MCF 10A (cell line): Measurements from ENCODE around the gene HEMK1. TPM values are rescaled to one million over a fixed set of nuclear protein-coding genes. Genes with fewer than 3 reads are reported as not detected.
A peak's percentile ranks its signal among the peaks of the same experiment; 100 is the strongest.

Experiments
- BruUV-seq: library from RNA; stranded (reverse); fragments of 400-500 nt; replicated peaks from 2 replicates; lab custom pipeline; 2021; lab: Mats Ljungman, UMichigan
- CTCF ChIA-PET: fragments of 300-600 bp; sonication (Branson Sonifier 250); formaldehyde crosslinking; extraction: SDS; loops from one replicate; lab custom pipeline; 2021; ENCODE audit warnings: antibody characterized with exemption, inconsistent platforms; lab: Yijun Ruan, JAX
- POLR2A ChIA-PET: fragments of 300-600, 350-650 bp; sonication (Branson Sonifier 250); formaldehyde crosslinking; extraction: SDS; loops from one replicate; lab custom pipeline; 2020; ENCODE audit warnings: antibody characterized with exemption, inconsistent platforms; lab: Yijun Ruan, JAX
- DNase-seq: peaks from one replicate; pipeline ENCODE4 v3.0.0-alpha.2; 2018; ENCODE audit not compliant: unreplicated experiment
- H3K27ac Mint-ChIP-seq: one replicate; pipeline ENCODE4 v1.8.0; 2022; ENCODE audit warnings: mild to moderate bottlenecking, low read depth, mixed read lengths; ENCODE audit not compliant: unreplicated experiment
- H3K27me3 Mint-ChIP-seq: one replicate; pipeline ENCODE4 v1.8.0; 2022; ENCODE audit warnings: mixed read lengths; ENCODE audit not compliant: insufficient read depth, unreplicated experiment
- H3K36me3 Mint-ChIP-seq: one replicate; pipeline ENCODE4 v1.8.0; 2022; ENCODE audit warnings: mild to moderate bottlenecking, moderate library complexity, mixed read lengths; ENCODE audit not compliant: insufficient read depth, unreplicated experiment
- H3K4me1 Mint-ChIP-seq: one replicate; pipeline ENCODE4 v1.8.0; 2022; ENCODE audit warnings: mixed read lengths; ENCODE audit not compliant: insufficient read depth, unreplicated experiment
- H3K4me3 Mint-ChIP-seq: one replicate; pipeline ENCODE4 v1.8.0; 2022; ENCODE audit warnings: mild to moderate bottlenecking, moderate library complexity, mixed read lengths; ENCODE audit not compliant: unreplicated experiment
- H3K9me3 Mint-ChIP-seq: one replicate; pipeline ENCODE4 v1.8.0; 2022; ENCODE audit warnings: mixed read lengths; ENCODE audit not compliant: unreplicated experiment
- CTCF ChIP-seq: fragments of 200-600 bp; IDR thresholded peaks from one replicate; pipeline ENCODE4 v1.8.0; 2022; ENCODE audit warnings: antibody characterized with exemption, mild to moderate bottlenecking; ENCODE audit not compliant: unreplicated experiment
- intact Hi-C: fragments of 100-400 bp; cut with micrococcal nuclease; formaldehyde crosslinking; loops from 2 replicates; pipeline ENCODE4 v1.14.1; 2022
- total RNA-seq: library from RNA; stranded (reverse); gene quantifications from 2 replicates; pipeline ENCODE4 v1.2.3, GENCODE V29; 2022

HEMK1 gene
- total RNA-seq, 1 experiment from 2014 or later: 19.9 TPM

- H3K27me3 Mint-ChIP-seq: no peaks in the 10 kb centered on the region
- H3K27ac Mint-ChIP-seq: peak overlapping the region; percentile 40
- peak; percentile 86 for DNase-seq
- BruUV-seq: no TSS peak
- H3K4me3 Mint-ChIP-seq: peak overlapping the region; percentile 89
- TF ChIP-seq CTCF: peak; percentile 99
- H3K36me3 Mint-ChIP-seq: peaks cover 11% of the 10 kb centered on the region
- ChIA-PET CTCF (interaction anchor here (0.5 to 13.5 kb wide), 81 partner anchors 13 to 1784 kb away, joined by 3 to 397 read pairs (median 4); partner anchors contain the start of genes C3orf18, HEMK1, MANF and RAD54L2), POLR2A (interaction anchor here (0.6 to 4.2 kb wide), 20 partner anchors 11 to 1327 kb away, joined by 3 to 59 read pairs (median 4); partner anchors contain the start of genes CYB561D2, DCAF1, HEMK1 and MANF)
- intact Hi-C loops: loop anchor here (1.0 to 10.0 kb wide), 9 partner anchors 36 to 1059 kb away; partner anchors contain the start of genes MANF and TEX264
- no peaks in the 10 kb centered on the region for H3K9me3 Mint-ChIP-seq
- peaks cover 48% of the 10 kb centered on the region for H3K4me1 Mint-ChIP-seq
Observed at GRCh38 chr3:50616003-50616769, 46.9 kb downstream of the HEMK1 start.

- intact Hi-C loops: loop anchor here (1.0 to 10.0 kb wide), 9 partner anchors 36 to 1058 kb away; partner anchors contain the start of genes MANF and TEX264
- POLR2A ChIA-PET: interaction anchor here (0.7 to 4.2 kb wide), 14 partner anchors 10 to 1063 kb away, joined by 3 to 59 read pairs (median 8); partner anchors contain the start of genes CYB561D2, DCAF1, HEMK1 and MANF
Observed at GRCh38 chr3:50616770-50617095, 47.4 kb downstream of the HEMK1 start.

GRCh38 chr3:50617096-50617791, 47.9 kb downstream of the HEMK1 start, which contains the start of gene MAPKAPK3:
MAPKAPK3 (plus strand) TSS chr3:50617151; CDS start chr3:50617566, 415 bp downstream.
- TF ChIP-seq CTCF: no peak
- ChIA-PET POLR2A (interaction anchor here (0.7 to 4.2 kb wide), 12 partner anchors 10 to 882 kb away, joined by 3 to 59 read pairs (median 9); partner anchors contain the start of genes CYB561D2, DCAF1, HEMK1 and MANF), CTCF (interaction anchor here (0.6 to 13.5 kb wide), 33 partner anchors 10 to 1240 kb away, joined by 3 to 397 read pairs (median 5); partner anchors contain the start of genes C3orf18, DOCK3, HEMK1 and MANF)
- H3K27me3 Mint-ChIP-seq: no peaks in the 10 kb centered on the region
- peaks cover 42% of the 10 kb centered on the region for H3K4me1 Mint-ChIP-seq
- H3K27ac Mint-ChIP-seq: peak within 1 kb of the TSS; percentile 80
- no peaks in the 10 kb centered on the region for H3K9me3 Mint-ChIP-seq
- intact Hi-C loops: loop anchor here (2.0 to 10.0 kb wide), 4 partner anchors 354 to 1058 kb away; partner anchors contain the start of genes MANF and TEX264
- BruUV-seq: TSS peak; percentile 34
- peaks cover 10% of the 10 kb centered on the region for H3K36me3 Mint-ChIP-seq
- peak; percentile 36 for DNase-seq
- peak within 1 kb of the TSS; percentile 89 for H3K4me3 Mint-ChIP-seq

More at GRCh38 chr3:50616770-50617095, 47.4 kb downstream of the HEMK1 start:
- peak; percentile 92 for DNase-seq
- no peak for TF ChIP-seq CTCF
- H3K9me3 Mint-ChIP-seq: no peaks in the 10 kb centered on the region
- H3K4me1 Mint-ChIP-seq: peaks cover 47% of the 10 kb centered on the region
- H3K36me3 Mint-ChIP-seq: peaks cover 11% of the 10 kb centered on the region
- BruUV-seq: no TSS peak
- peak overlapping the region; percentile 80 for H3K27ac Mint-ChIP-seq
- CTCF ChIA-PET: interaction anchor here (0.6 to 13.5 kb wide), 51 partner anchors 12 to 1241 kb away, joined by 3 to 397 read pairs (median 5); partner anchors contain the start of genes C3orf18, HEMK1, MANF and RAD54L2
- no peaks in the 10 kb centered on the region for H3K27me3 Mint-ChIP-seq
- peak overlapping the region; percentile 89 for H3K4me3 Mint-ChIP-seq
